ENCODE data around the gene UPF3A. TPM values are rescaled to one million over a fixed set of nuclear protein-coding genes. Genes with fewer than 3 reads are reported as not detected.
"Not testable (repeated sequence)": the region's sequence is repeated elsewhere in the genome, so short reads cannot be mapped to it uniquely, and the experiment has no call there.

The UPF3A gene
- total and polyA plus RNA-seq, 7 donors: 15.1 to 33.6 (median 20.0) TPM

- intact Hi-C loops (cut with DNase I): no loop called here
- 40 to 48% (median 47%) methylated on average over 3 of the region's 3 CpGs for WGBS, 3 donors
- peak in 2 of 4 donors; percentile 66 to 68 for ATAC-seq
Measured at GRCh38 chr13:114261328-114261965, 20.0 kb upstream of the UPF3A start.

GRCh38 chr13:114263578-114263977 lies 17.8 kb upstream of the UPF3A start:
- TF ChIP-seq CTCF (IDR thresholded peaks at IDR 0.05): no peak
- no peak for ATAC-seq
- DNase-seq: no peak
- Histone ChIP-seq H3K36me3 (ENCODE audit: insufficient read depth in 1 of 2, low read depth in 1 of 2) (peaks cover 8 to 100% of the 10 kb centered on the region in 2 donors), H3K9me3 (no peaks in the 10 kb centered on the region), H3K27me3 (ENCODE audit: insufficient read depth in 3 of 3, low read length in 2 of 3) (no peaks in the 10 kb centered on the region), H3K4me1 (no peaks in the 10 kb centered on the region), H3K4me3 (no peak overlapping the region), H3K27ac (no peak overlapping the region)
- intact Hi-C loops (cut with DNase I): no loop called here
- 82 to 89% (median 83%) methylated on average over 5 of the region's 5 CpGs for WGBS, 3 donors

More at GRCh38 chr13:114261328-114261965, 20.0 kb upstream of the UPF3A start:
- no peak for DNase-seq
- TF ChIP-seq CTCF (IDR thresholded peaks at IDR 0.05): no peak
- no peak overlapping the region for H3K27ac ChIP-seq
- no peaks in the 10 kb centered on the region for H3K9me3 ChIP-seq
- peaks cover 9 to 100% of the 10 kb centered on the region in 2 donors for H3K36me3 ChIP-seq (ENCODE audit: insufficient read depth in 1 of 2, low read depth in 1 of 2)
- no peaks in the 10 kb centered on the region for H3K4me1 ChIP-seq
- H3K27me3 ChIP-seq (ENCODE audit: insufficient read depth in 3 of 3, low read length in 2 of 3): no peaks in the 10 kb centered on the region
- no peak overlapping the region for H3K4me3 ChIP-seq

GRCh38 chr13:114264313-114264712 lies 17.1 kb upstream of the UPF3A start:
- intact Hi-C loops (cut with DNase I); DNase-seq; H3K4me1 ChIP-seq; H3K27me3 ChIP-seq (ENCODE audit: insufficient read depth in 3 of 3, low read length in 2 of 3); ATAC-seq; H3K4me3 ChIP-seq; H3K27ac ChIP-seq; H3K9me3 ChIP-seq: not testable (repeated sequence)
- 96 to 98% (median 97%) methylated on average over 13 of the region's 13 CpGs for WGBS, 3 donors
- H3K36me3 ChIP-seq (ENCODE audit: insufficient read depth in 1 of 2, low read depth in 1 of 2): peaks cover 11 to 100% of the 10 kb centered on the region in 2 donors

- intact Hi-C loops (cut with DNase I): no loop called here
- Histone ChIP-seq H3K4me1 (no peaks in the 10 kb centered on the region), H3K36me3 (ENCODE audit: insufficient read depth in 1 of 2, low read depth in 1 of 2) (peaks cover 12 to 100% of the 10 kb centered on the region in 2 donors), H3K27me3 (ENCODE audit: insufficient read depth in 3 of 3, low read length in 2 of 3) (no peaks in the 10 kb centered on the region), H3K9me3 (no peaks in the 10 kb centered on the region), H3K4me3 (no peak overlapping the region), H3K27ac (no peak overlapping the region)
- no peak for TF ChIP-seq CTCF (IDR thresholded peaks at IDR 0.05)
- no peak for ATAC-seq
- no peak for DNase-seq
- 94 to 96% (median 95%) methylated on average over 8 of the region's 8 CpGs for WGBS, 3 donors
Measured at GRCh38 chr13:114264886-114265611, 16.4 kb upstream of the UPF3A start.

- 97 to 98% (median 97%) methylated on average over 5 of the region's 5 CpGs for WGBS, 3 donors
- Histone ChIP-seq H3K27ac (no peak overlapping the region), H3K36me3 (ENCODE audit: insufficient read depth in 1 of 2, low read depth in 1 of 2) (peaks cover 8 to 96% of the 10 kb centered on the region in 2 donors), H3K27me3 (ENCODE audit: insufficient read depth in 3 of 3, low read length in 2 of 3) (no peaks in the 10 kb centered on the region), H3K4me1 (no peaks in the 10 kb centered on the region), H3K9me3 (no peaks in the 10 kb centered on the region), H3K4me3 (no peak overlapping the region)
- intact Hi-C loops (cut with DNase I): no loop called here
- no peak for DNase-seq
- TF ChIP-seq CTCF (IDR thresholded peaks at IDR 0.05): no peak
- no peak for ATAC-seq
Measured at GRCh38 chr13:114266241-114266640, 15.2 kb upstream of the UPF3A start.

Data from psoas muscle (tissue), 8 donors.